ENCODE data around the gene GMPPA. TPM values are rescaled to one million over a fixed set of nuclear protein-coding genes. Genes with fewer than 3 reads are reported as not detected.

The GMPPA gene
- total RNA-seq, 6 experiments from 2014 or later: 21.7 to 54.1 (median 40.2) TPM

DNA sequence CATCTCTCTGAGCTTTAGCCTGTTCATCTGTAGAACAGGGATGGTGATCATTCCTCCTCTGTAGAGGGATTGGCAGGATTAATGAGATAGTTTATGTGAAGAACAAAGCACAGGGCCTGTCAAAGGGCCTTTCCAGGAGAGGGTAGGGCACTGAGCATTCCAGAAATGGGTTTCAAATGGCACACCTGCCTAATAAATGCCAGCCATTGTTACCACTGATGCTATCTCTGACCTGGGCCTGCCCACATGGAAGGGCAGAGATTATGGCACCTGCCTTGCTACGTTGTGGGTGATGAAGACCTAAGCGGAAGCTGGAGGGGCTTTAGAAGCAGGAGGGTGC, 31.0 kb upstream of the GMPPA start:
- ATAC-seq (no peak), DNase-seq (no peak)
- 88% methylated on average over 2 of the region's 2 CpGs for WGBS (ENCODE audit: insufficient coverage, low coverage, low lambda C conversion rate, missing lambda C conversion rate)
- TF ChIP-seq POLR2A (IDR thresholded peaks at IDR 0.05): no peak
- TF ChIP-seq, protein P1, sequence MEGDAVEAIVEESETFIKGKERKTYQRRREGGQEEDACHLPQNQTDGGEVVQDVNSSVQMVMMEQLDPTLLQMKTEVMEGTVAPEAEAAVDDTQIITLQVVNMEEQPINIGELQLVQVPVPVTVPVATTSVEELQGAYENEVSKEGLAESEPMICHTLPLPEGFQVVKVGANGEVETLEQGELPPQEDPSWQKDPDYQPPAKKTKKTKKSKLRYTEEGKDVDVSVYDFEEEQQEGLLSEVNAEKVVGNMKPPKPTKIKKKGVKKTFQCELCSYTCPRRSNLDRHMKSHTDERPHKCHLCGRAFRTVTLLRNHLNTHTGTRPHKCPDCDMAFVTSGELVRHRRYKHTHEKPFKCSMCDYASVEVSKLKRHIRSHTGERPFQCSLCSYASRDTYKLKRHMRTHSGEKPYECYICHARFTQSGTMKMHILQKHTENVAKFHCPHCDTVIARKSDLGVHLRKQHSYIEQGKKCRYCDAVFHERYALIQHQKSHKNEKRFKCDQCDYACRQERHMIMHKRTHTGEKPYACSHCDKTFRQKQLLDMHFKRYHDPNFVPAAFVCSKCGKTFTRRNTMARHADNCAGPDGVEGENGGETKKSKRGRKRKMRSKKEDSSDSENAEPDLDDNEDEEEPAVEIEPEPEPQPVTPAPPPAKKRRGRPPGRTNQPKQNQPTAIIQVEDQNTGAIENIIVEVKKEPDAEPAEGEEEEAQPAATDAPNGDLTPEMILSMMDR (IDR thresholded peaks at IDR 0.05): no peak
- Histone ChIP-seq H3K4me3 (no peak overlapping the region), H3K4me1 (no peaks in the 10 kb centered on the region), H3K27ac (no peak overlapping the region), H3K9me3 (no peaks in the 10 kb centered on the region), H3K27me3 (no peaks in the 10 kb centered on the region), H3K36me3 (no peaks in the 10 kb centered on the region)
- intact Hi-C loops (cut with DNase I): no loop called here

DNA sequence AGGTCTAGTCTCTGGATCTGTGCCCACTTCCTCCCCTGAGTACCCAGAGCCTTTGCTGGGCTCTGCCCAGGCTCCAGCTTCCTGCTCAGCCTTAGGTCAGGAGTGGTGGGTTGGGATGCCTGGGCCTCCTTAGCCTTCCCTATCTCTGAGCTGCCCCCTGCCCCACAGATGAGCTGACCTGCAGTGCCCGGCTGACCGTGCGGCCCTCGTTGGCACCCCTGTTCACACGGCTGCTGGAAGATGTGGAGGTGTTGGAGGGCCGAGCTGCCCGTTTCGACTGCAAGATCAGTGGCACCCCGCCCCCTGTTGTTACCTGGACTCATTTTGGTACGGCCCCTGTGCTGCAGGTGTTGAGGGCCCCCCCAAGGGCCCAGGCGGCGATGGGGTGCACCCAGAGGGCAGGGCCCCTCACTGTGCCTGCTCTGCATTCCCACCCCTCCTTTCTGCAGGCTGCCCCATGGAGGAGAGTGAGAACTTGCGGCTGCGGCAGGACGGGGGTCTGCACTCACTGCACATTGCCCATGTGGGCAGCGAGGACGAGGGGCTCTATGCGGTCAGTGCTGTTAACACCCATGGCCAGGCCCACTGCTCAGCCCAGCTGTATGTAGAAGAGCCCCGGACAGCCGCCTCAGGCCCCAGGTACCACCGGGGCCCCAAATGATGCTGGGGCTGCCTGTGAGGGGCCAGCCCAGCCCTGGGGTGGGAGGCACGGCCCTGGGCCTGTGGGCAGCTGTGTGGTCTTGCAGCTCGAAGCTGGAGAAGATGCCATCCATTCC, 30.1 kb upstream of the GMPPA start:
- Histone ChIP-seq H3K4me1 (no peaks in the 10 kb centered on the region), H3K4me3 (no peak overlapping the region), H3K27ac (no peak overlapping the region), H3K36me3 (no peaks in the 10 kb centered on the region), H3K9me3 (no peaks in the 10 kb centered on the region), H3K27me3 (no peaks in the 10 kb centered on the region)
- ATAC-seq: no peak
- DNase-seq: no peak
- no CpG with 5 or more reads among the region's 23 CpGs for WGBS (ENCODE audit: insufficient coverage, low coverage, low lambda C conversion rate, missing lambda C conversion rate)
- intact Hi-C loops (cut with DNase I): no loop called here
- TF ChIP-seq, protein P1 (IDR thresholded peaks at IDR 0.05): no peak
- TF ChIP-seq POLR2A (IDR thresholded peaks at IDR 0.05): no peak

DNA sequence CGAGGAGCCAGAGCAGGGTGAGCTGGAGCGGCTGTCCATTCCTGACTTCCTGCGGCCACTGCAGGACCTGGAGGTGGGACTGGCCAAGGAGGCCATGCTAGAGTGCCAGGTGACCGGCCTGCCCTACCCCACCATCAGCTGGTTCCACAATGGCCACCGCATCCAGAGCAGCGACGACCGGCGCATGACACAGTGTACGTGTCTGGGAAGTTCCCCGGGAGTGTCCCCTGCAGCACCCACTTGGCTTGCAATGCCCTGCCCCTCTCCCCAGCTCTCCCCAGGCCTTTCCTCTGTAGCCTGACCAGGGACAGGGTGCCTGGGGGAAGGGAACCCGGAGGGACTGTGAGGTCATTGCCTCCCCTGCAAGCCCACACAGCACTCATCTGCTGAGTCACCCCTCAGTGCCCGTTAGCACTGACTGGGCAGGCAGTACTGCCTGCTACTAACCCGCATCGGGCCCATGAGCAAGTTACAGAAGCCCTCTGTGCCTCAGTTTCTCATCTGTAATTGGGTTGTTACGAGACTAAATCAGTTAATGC, 29.4 kb upstream of the GMPPA start:
- Histone ChIP-seq H3K36me3 (no peaks in the 10 kb centered on the region), H3K9me3 (no peaks in the 10 kb centered on the region), H3K27me3 (no peaks in the 10 kb centered on the region), H3K4me3 (no peak overlapping the region), H3K4me1 (no peaks in the 10 kb centered on the region), H3K27ac (no peak overlapping the region)
- WGBS (ENCODE audit: insufficient coverage, low coverage, low lambda C conversion rate, missing lambda C conversion rate): no CpG with 5 or more reads among the region's 16 CpGs
- intact Hi-C loops (cut with DNase I): no loop called here
- ATAC-seq (peak in 1 of 4 donors; percentile 22), DNase-seq (no peak)
- TF ChIP-seq POLR2A (IDR thresholded peaks at IDR 0.05): no peak
- TF ChIP-seq, protein P1 (IDR thresholded peaks at IDR 0.05): no peak

DNA sequence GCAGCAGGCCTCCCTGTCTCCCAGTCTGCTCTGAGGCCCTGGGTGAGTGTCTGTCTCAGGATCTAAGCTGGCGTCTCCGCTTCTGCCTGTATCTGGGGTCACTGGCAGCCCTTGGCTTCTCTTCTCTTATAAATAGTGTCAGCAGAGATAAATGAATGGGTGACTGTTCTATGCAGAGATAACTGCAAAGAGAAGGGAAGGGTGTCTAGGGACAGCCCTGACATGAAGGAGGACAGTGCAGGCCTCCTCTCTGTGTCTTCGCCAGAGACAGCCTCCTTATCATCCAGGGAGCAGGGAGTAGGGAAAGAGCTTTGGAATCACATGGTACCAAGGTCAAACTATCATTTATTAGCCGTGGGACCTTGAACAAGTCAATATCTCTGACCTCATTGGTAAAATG, 28.3 kb upstream of the GMPPA start:
- no peaks in the 10 kb centered on the region for H3K36me3 ChIP-seq
- no peaks in the 10 kb centered on the region for H3K9me3 ChIP-seq
- intact Hi-C loops (cut with DNase I): loop anchor here in 1 of 2 donors (10.0 kb wide), 1 partner anchor 64 kb away; no protein-coding TSS in a partner anchor
- H3K27ac ChIP-seq: no peak overlapping the region
- 38% methylated on average over 3 of the region's 4 CpGs for WGBS (ENCODE audit: insufficient coverage, low coverage, low lambda C conversion rate, missing lambda C conversion rate)
- H3K27me3 ChIP-seq: no peaks in the 10 kb centered on the region
- no peak for DNase-seq
- no peak overlapping the region for H3K4me3 ChIP-seq
- TF ChIP-seq, protein P1 (IDR thresholded peaks at IDR 0.05): no peak
- no peak for TF ChIP-seq POLR2A (IDR thresholded peaks at IDR 0.05)
- ATAC-seq: peak in 1 of 4 donors; percentile 29
- no peaks in the 10 kb centered on the region for H3K4me1 ChIP-seq

Data from right lobe of liver (tissue), 6 donors.